ENCODE data around the gene OR2T6.

GRCh38 chr1:248348475-248348874, 27.1 kb upstream of the OR2T6 start, which contains the start of gene OR14C36:
- TF ChIP-seq, protein P1, sequence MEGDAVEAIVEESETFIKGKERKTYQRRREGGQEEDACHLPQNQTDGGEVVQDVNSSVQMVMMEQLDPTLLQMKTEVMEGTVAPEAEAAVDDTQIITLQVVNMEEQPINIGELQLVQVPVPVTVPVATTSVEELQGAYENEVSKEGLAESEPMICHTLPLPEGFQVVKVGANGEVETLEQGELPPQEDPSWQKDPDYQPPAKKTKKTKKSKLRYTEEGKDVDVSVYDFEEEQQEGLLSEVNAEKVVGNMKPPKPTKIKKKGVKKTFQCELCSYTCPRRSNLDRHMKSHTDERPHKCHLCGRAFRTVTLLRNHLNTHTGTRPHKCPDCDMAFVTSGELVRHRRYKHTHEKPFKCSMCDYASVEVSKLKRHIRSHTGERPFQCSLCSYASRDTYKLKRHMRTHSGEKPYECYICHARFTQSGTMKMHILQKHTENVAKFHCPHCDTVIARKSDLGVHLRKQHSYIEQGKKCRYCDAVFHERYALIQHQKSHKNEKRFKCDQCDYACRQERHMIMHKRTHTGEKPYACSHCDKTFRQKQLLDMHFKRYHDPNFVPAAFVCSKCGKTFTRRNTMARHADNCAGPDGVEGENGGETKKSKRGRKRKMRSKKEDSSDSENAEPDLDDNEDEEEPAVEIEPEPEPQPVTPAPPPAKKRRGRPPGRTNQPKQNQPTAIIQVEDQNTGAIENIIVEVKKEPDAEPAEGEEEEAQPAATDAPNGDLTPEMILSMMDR (IDR thresholded peaks at IDR 0.05 in 4 of 5, conservative IDR thresholded peaks at IDR 0.05 in 1 of 5) = no peak
- no peak for TF ChIP-seq POLR2A (IDR thresholded peaks at IDR 0.05)

All from gastrocnemius medialis (tissue), 4 donors.